Body of pancreas (tissue), 4 donors: Measurements from ENCODE around the gene GPR108. TPM values are rescaled to one million over a fixed set of nuclear protein-coding genes. Genes with fewer than 3 reads are reported as not detected.

Experiments used
- ATAC-seq: fragments of 150-250 bp; one replicate; pipeline ENCODE4 v1.9.1; 2016
- DNase-seq, 4 donors: peaks; one replicate each; pipeline ENCODE4 v3.0.0-alpha.2; 2019
- H3K27ac ChIP-seq, 4 donors: fragments of 200-600 bp; sonication (generic); 1 replicate in 3 of 4; 2 replicates in 1 of 4; pipeline versions ENCODE4 v1.5.1 to v1.6.1; 2016 to 2019; ENCODE audit warnings: mild to moderate bottlenecking in 1 of 4, mixed read lengths in 1 of 4, moderate library complexity in 1 of 4
- H3K27me3 ChIP-seq, 2 donors: fragments of 200-600 bp; sonication (generic); one replicate each; pipeline ENCODE4 v1.6.0; 2016; ENCODE audit warnings: mild to moderate bottlenecking in 1 of 2
- H3K36me3 ChIP-seq, 2 donors: fragments of 200-600 bp; sonication (generic); replicated peaks in 1 of 2; 2 replicates each; pipeline ENCODE4 v1.5.1; 2016; ENCODE audit warnings: low read depth in 2 of 2; ENCODE audit not compliant: insufficient read depth in 1 of 2
- H3K4me1 ChIP-seq: fragments of 200-600 bp; sonication (generic); one replicate; pipeline ENCODE4 v1.6.0; 2016
- H3K4me3 ChIP-seq, 2 donors: fragments of 200-600 bp; sonication (generic); 1 replicate in 1 of 2; 2 replicates in 1 of 2; pipeline ENCODE4 v1.5.1; 2016 to 2019
- H3K9me3 ChIP-seq, 3 donors: fragments of 200-600 bp; sonication (generic); 1 replicate in 2 of 3; 2 replicates in 1 of 3; pipeline ENCODE4 v1.5.1; 2016
- CTCF ChIP-seq, 7 experiments: fragments of 450-650 bp in 4 of 7; fragments of 200-600 bp in 3 of 7; sonication (generic) in 3 of 7; IDR thresholded peaks; one replicate each; pipeline ENCODE4 v1.5.1; 2016 to 2019; ENCODE audit warnings: antibody characterized with exemption in 7 of 7
- POLR2A ChIP-seq, 3 donors: fragments of 450-650 bp; IDR thresholded peaks; one replicate each; pipeline ENCODE4 v1.6.1; 2016; ENCODE audit warnings: antibody characterized with exemption in 3 of 3, mild to moderate bottlenecking in 2 of 3
- WGBS, 2 donors: methylation state at CpG; one replicate each; pipeline ENCODE4 v1.1.5; 2017; 5-methylcytosine and 5-hydroxymethylcytosine counted together
- intact Hi-C: fragments of 100-400 bp; cut with DNase I; formaldehyde crosslinking; loops from one replicate; pipeline ENCODE4 v1.15.1; 2023
- total RNA-seq, 2 donors: library from RNA; depleted of rRNA; stranded (reverse); fragments of >200 nt; gene quantifications; one replicate each; pipeline ENCODE4 v1.1.0, GENCODE V29; 2016

GPR108 gene
- total RNA-seq, 2 donors from 2014 or later: 68.2 to 75.8 TPM

GRCh38 chr19:6691342-6691741 lies 46.0 kb downstream of the GPR108 start:
- TF ChIP-seq POLR2A (IDR thresholded peaks at IDR 0.05): no peak
- TF ChIP-seq CTCF (IDR thresholded peaks at IDR 0.05): no peak
- H3K9me3 ChIP-seq: no peaks in the 10 kb centered on the region
- H3K36me3 ChIP-seq: peaks cover 8 to 9% of the 10 kb centered on the region in 2 donors
- ATAC-seq (no peak), DNase-seq (no peak)
- H3K27me3 ChIP-seq: no peaks in the 10 kb centered on the region
- no peak overlapping the region for H3K27ac ChIP-seq
- 86 to 90% methylated on average over 8 of the region's 8 CpGs for WGBS, 2 donors
- no peaks in the 10 kb centered on the region for H3K4me1 ChIP-seq
- no peak overlapping the region for H3K4me3 ChIP-seq
- intact Hi-C loops: no loop called here

GRCh38 chr19:6690160-6690885 lies 47.1 kb downstream of the GPR108 start:
- WGBS, 2 donors: 76 to 79% methylated on average over 7 to 11 of the region's 11 CpGs
- no peak for DNase-seq

DNA sequence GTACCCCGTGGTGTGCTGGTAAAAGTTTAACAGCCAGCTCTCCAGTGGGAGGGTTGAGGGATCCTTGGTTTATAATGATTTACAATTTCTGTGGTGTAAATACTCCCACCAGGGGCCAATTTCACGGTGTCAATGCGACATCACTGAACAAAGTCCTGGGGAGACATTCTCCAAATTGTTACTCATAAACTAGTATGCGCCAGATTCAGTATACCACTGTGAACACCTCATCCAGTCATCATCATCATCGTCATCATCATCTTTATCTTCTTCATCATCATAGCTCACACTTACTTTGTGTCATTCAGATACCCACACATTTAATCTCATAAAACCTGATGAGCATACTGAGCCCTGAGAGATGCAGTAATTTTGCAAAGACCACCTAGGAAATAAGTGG lies 50.3 kb downstream of the GPR108 start:
- 63 to 69% methylated on average over 5 of the region's 5 CpGs for WGBS, 2 donors
- TF ChIP-seq CTCF (IDR thresholded peaks at IDR 0.05) (no peak), POLR2A (IDR thresholded peaks at IDR 0.05) (no peak)

More at GRCh38 chr19:6690160-6690885, 47.1 kb downstream of the GPR108 start:
- ATAC-seq: no peak
- no peak overlapping the region for H3K4me3 ChIP-seq
- TF ChIP-seq CTCF (IDR thresholded peaks at IDR 0.05) (no peak), POLR2A (IDR thresholded peaks at IDR 0.05) (no peak)
- H3K36me3 ChIP-seq: peaks cover 8 to 10% of the 10 kb centered on the region in 2 donors
- no peaks in the 10 kb centered on the region for H3K27me3 ChIP-seq
- H3K27ac ChIP-seq: no peak overlapping the region
- intact Hi-C loops: no loop called here
- H3K4me1 ChIP-seq: no peaks in the 10 kb centered on the region
- no peaks in the 10 kb centered on the region for H3K9me3 ChIP-seq

GRCh38 chr19:6686628-6686975 lies 50.8 kb downstream of the GPR108 start:
- TF ChIP-seq CTCF (IDR thresholded peaks at IDR 0.05) (no peak), POLR2A (IDR thresholded peaks at IDR 0.05) (no peak)
- WGBS, 2 donors: 70 to 88% methylated on average over 3 to 4 of the region's 4 CpGs
- Histone ChIP-seq H3K4me3 (no peak overlapping the region), H3K4me1 (no peaks in the 10 kb centered on the region), H3K36me3 (peaks cover 0 to 12% of the 10 kb centered on the region in 2 donors), H3K9me3 (no peaks in the 10 kb centered on the region), H3K27me3 (no peaks in the 10 kb centered on the region), H3K27ac (no peak overlapping the region)
- no peak for ATAC-seq
- DNase-seq: no peak
- intact Hi-C loops: no loop called here

More for the DNA sequence above, 50.3 kb downstream of the GPR108 start:
- Histone ChIP-seq H3K27ac (no peak overlapping the region), H3K27me3 (no peaks in the 10 kb centered on the region), H3K9me3 (no peaks in the 10 kb centered on the region), H3K4me3 (no peak overlapping the region), H3K4me1 (no peaks in the 10 kb centered on the region), H3K36me3 (peaks cover 0 to 11% of the 10 kb centered on the region in 2 donors)
- intact Hi-C loops: no loop called here
- DNase-seq (no peak), ATAC-seq (no peak)
